ENCODE measurements around the gene UCMA.

DNA sequence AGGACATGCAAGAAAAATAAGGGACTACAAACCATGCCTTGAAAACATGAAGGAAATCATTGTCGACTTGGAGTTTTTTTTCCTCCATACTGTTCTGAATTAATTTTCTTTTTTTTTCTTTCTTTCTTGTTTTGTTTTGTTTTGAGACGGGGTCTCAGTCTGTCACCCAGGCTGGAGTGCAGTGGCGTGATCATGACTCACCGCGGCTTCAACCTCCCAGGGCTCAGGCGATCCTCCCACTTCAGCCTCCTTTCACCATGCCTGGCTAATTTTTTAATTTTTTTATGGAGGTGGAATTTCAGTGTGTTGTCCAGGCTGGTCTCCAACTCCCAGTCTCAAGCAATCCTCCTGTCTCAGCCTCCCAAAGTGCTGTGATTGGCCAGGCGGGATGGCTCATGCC lies 11.6 kb downstream of the UCMA start:
- TF ChIP-seq EZH2phosphoT487 (IDR thresholded peaks at IDR 0.05; ENCODE audit: borderline replicate concordance, low read length) (no peak), EZH2 (IDR thresholded peaks at IDR 0.05; ENCODE audit: low read length, unreplicated experiment) (no peak)
- TF ChIP-seq, protein P1, sequence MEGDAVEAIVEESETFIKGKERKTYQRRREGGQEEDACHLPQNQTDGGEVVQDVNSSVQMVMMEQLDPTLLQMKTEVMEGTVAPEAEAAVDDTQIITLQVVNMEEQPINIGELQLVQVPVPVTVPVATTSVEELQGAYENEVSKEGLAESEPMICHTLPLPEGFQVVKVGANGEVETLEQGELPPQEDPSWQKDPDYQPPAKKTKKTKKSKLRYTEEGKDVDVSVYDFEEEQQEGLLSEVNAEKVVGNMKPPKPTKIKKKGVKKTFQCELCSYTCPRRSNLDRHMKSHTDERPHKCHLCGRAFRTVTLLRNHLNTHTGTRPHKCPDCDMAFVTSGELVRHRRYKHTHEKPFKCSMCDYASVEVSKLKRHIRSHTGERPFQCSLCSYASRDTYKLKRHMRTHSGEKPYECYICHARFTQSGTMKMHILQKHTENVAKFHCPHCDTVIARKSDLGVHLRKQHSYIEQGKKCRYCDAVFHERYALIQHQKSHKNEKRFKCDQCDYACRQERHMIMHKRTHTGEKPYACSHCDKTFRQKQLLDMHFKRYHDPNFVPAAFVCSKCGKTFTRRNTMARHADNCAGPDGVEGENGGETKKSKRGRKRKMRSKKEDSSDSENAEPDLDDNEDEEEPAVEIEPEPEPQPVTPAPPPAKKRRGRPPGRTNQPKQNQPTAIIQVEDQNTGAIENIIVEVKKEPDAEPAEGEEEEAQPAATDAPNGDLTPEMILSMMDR (conservative IDR thresholded peaks at IDR 0.05; ENCODE audit: low read depth, low read length) = no peak

Data from PC-3 (cell line).